ENCODE data around the gene BTBD7. TPM values are rescaled to one million over a fixed set of nuclear protein-coding genes. Genes with fewer than 3 reads are reported as not detected.
A peak's percentile ranks its signal among the peaks of the same experiment; 100 is the strongest.
"Not testable (repeated sequence)": the region's sequence is repeated elsewhere in the genome, so short reads cannot be mapped to it uniquely, and the experiment has no call there.

BTBD7 gene, protein sequence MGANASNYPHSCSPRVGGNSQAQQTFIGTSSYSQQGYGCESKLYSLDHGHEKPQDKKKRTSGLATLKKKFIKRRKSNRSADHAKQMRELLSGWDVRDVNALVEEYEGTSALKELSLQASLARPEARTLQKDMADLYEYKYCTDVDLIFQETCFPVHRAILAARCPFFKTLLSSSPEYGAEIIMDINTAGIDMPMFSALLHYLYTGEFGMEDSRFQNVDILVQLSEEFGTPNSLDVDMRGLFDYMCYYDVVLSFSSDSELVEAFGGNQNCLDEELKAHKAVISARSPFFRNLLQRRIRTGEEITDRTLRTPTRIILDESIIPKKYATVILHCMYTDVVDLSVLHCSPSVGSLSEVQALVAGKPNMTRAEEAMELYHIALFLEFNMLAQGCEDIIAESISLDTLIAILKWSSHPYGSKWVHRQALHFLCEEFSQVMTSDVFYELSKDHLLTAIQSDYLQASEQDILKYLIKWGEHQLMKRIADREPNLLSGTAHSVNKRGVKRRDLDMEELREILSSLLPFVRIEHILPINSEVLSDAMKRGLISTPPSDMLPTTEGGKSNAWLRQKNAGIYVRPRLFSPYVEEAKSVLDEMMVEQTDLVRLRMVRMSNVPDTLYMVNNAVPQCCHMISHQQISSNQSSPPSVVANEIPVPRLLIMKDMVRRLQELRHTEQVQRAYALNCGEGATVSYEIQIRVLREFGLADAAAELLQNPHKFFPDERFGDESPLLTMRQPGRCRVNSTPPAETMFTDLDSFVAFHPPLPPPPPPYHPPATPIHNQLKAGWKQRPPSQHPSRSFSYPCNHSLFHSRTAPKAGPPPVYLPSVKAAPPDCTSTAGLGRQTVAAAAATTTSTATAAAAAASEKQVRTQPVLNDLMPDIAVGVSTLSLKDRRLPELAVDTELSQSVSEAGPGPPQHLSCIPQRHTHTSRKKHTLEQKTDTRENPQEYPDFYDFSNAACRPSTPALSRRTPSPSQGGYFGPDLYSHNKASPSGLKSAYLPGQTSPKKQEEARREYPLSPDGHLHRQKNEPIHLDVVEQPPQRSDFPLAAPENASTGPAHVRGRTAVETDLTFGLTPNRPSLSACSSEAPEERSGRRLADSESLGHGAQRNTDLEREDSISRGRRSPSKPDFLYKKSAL
- 10 to 100 TPM; 25.2 to 25.7 TPM for total RNA-seq
- 9.6 TPM for polyA plus RNA-seq

DNA sequence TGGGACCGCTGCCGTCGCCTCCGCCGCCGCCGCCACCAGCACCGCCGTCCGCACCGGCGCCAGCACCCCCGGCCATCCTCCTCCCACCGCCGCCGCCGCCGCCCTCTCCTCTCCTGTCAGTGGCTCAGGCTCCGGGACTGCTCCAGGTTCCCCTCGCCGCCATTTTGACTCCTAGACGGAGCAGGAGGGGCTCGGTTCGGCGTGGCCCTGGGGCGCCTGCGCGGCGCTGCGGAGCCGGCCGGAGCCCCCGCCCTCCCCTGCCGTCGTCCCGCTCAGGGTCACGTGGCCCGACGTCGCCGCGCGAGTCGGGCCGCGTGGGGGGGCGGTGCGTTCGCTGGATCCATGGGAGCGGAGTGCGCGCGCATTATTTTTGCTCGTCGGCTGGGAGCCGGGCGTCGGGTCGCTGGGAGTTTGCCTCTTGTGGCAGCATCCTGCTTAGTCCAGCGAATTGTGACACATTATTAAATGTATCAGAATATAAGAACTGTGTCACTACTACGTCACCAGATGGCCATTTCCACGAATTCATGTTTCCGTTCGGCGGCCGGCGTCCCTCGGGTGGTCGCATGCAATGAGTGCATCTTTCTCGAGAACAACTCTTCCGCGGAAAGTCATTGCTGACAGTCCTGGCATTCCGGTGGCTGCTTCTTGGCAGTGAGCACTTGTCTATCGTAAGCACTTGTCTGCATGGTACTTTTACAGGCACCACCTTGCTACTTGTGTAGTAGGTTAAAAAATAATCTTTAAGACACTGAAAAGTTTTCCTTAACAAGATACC, at the start of gene BTBD7:
TSS of gene BTBD7 (minus strand) at position 184 of the 778 bp plus-strand sequence. CDS start 36,985 bp downstream, outside the sequence.
- Histone ChIP-seq H3K36me3 (ENCODE audit: insufficient read depth, low read length) (no peaks in the 10 kb centered on the region), H3K9me3 (ENCODE audit: low read length) (no peaks in the 10 kb centered on the region), H3K27me3 (ENCODE audit: insufficient read depth, low read length, poor library complexity, severe bottlenecking) (no peaks in the 10 kb centered on the region), H3K4me3 (ENCODE audit: low read length) (peak within 1 kb of the TSS; percentile 77), H3K4me1 (ENCODE audit: insufficient read depth, low read length) (peaks cover 29% of the 10 kb centered on the region), H3K27ac (ENCODE audit: low read depth, low read length) (peak within 1 kb of the TSS; percentile 85)
- Mint-ChIP-seq H3K9me3 (no peaks in the 10 kb centered on the region), H3K36me3 (peaks cover 0 to 10% (median 0%) of the 10 kb centered on the region in 3 donors), H3K4me3 (peak within 1 kb of the TSS; percentile 92 to 97 (median 94)), H3K4me1 (peaks cover 41 to 54% (median 52%) of the 10 kb centered on the region in 3 donors), H3K27me3 (peaks cover 0 to 6% of the 10 kb centered on the region in 2 donors), H3K27ac (peak within 1 kb of the TSS; percentile 93 to 99 (median 95))
- CTCF ChIA-PET, result interaction anchor here (0.8 kb wide), 1 partner anchor 16 kb away, joined by 3 read pairs; no protein-coding TSS in a partner anchor
- peak; percentile 94 to 95 (median 94) for DNase-seq
- POLR2A ChIA-PET, result no interaction called here

- Histone ChIP-seq H3K9me3 (ENCODE audit: low read length) (no peaks in the 10 kb centered on the region), H3K36me3 (ENCODE audit: insufficient read depth, low read length) (no peaks in the 10 kb centered on the region), H3K4me1 (ENCODE audit: insufficient read depth, low read length) (no peaks in the 10 kb centered on the region), H3K27me3 (ENCODE audit: insufficient read depth, low read length, poor library complexity, severe bottlenecking) (no peaks in the 10 kb centered on the region), H3K27ac (ENCODE audit: low read depth, low read length) (no peak overlapping the region), H3K4me3 (ENCODE audit: low read length) (no peak overlapping the region)
- Mint-ChIP-seq H3K27me3 (peaks cover 14 to 42% of the 10 kb centered on the region in 2 donors), H3K4me1 (no peaks in the 10 kb centered on the region), H3K4me3 (no peak overlapping the region), H3K36me3 (no peaks in the 10 kb centered on the region), H3K9me3 (peaks cover 0 to 4% (median 0%) of the 10 kb centered on the region in 5 donors), H3K27ac (no peak overlapping the region)
- CTCF ChIA-PET, result no interaction called here
- no peak for DNase-seq
- POLR2A ChIA-PET, result no interaction called here
Measured at GRCh38 chr14:93381644-93382043, 48.8 kb upstream of the BTBD7 start.

DNA sequence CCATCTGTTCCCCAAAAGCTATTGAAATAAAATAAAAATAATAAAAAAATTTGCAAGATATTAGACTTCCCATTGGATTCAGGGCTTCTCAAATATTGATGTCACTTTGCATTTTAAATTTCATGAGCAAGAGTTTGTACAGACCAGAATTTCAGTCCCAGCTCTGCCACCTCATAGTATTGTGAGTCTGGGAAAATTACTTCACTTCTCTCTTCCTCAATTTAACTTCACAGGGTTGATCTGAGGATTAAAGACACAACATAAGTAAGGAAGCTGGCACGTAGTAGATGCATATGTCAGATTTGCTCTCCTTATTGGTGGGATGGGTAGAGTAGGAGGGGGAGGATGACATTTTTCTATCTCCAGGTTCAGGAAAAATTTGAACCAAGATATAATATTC, 47.0 kb upstream of the BTBD7 start:
- H3K27me3 Mint-ChIP-seq, result peaks cover 10 to 35% of the 10 kb centered on the region in 2 donors
- H3K36me3 Mint-ChIP-seq, result no peaks in the 10 kb centered on the region
- Histone ChIP-seq H3K9me3 (ENCODE audit: low read length) (no peaks in the 10 kb centered on the region), H3K27me3 (ENCODE audit: insufficient read depth, low read length, poor library complexity, severe bottlenecking) (no peaks in the 10 kb centered on the region), H3K4me1 (ENCODE audit: insufficient read depth, low read length) (no peaks in the 10 kb centered on the region), H3K4me3 (ENCODE audit: low read length) (no peak overlapping the region), H3K36me3 (ENCODE audit: insufficient read depth, low read length) (no peaks in the 10 kb centered on the region), H3K27ac (ENCODE audit: low read depth, low read length) (no peak overlapping the region)
- H3K4me1 Mint-ChIP-seq, result no peaks in the 10 kb centered on the region
- H3K27ac Mint-ChIP-seq, result no peak overlapping the region
- peaks cover 0 to 4% (median 0%) of the 10 kb centered on the region in 5 donors for H3K9me3 Mint-ChIP-seq
- no peak for DNase-seq
- H3K4me3 Mint-ChIP-seq, result no peak overlapping the region
- ChIA-PET CTCF (no interaction called here), POLR2A (no interaction called here)

DNA sequence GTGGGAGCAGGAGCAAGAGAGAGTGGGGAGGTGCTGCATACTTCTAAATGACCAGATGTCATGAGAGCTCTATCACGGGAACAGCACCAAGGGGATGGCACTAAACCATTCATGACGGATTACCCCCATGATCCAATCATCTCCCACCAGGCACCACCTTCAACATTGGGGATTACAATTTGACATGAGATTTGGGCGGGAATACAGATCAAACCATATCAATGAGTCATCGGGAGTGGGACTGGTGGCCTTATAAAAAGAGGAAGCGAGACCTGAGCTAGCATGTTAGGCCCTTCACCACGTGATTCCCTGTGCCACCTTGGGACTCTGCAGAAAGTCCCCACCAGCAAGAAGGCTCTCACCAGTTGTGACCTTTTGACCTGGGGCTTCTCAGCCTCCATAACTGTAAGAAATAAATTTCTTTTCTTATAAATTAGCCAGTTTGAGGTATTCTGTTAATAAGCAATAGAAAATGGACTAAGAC, 42.9 kb upstream of the BTBD7 start:
- peaks cover 0 to 7% (median 0%) of the 10 kb centered on the region in 5 donors for H3K9me3 Mint-ChIP-seq
- H3K4me1 ChIP-seq (ENCODE audit: insufficient read depth, low read length), result no peaks in the 10 kb centered on the region
- no peak overlapping the region for H3K4me3 ChIP-seq (ENCODE audit: low read length)
- no peaks in the 10 kb centered on the region for H3K9me3 ChIP-seq (ENCODE audit: low read length)
- POLR2A ChIA-PET, result no interaction called here
- no peak overlapping the region for H3K27ac Mint-ChIP-seq
- no peaks in the 10 kb centered on the region for H3K27me3 ChIP-seq (ENCODE audit: insufficient read depth, low read length, poor library complexity, severe bottlenecking)
- no peaks in the 10 kb centered on the region for H3K36me3 Mint-ChIP-seq
- no peak overlapping the region for H3K4me3 Mint-ChIP-seq
- CTCF ChIA-PET, result no interaction called here
- H3K27ac ChIP-seq (ENCODE audit: low read depth, low read length), result no peak overlapping the region
- H3K4me1 Mint-ChIP-seq, result no peaks in the 10 kb centered on the region
- DNase-seq, result no peak
- H3K27me3 Mint-ChIP-seq, result peaks cover 21 to 33% of the 10 kb centered on the region in 2 donors
- no peaks in the 10 kb centered on the region for H3K36me3 ChIP-seq (ENCODE audit: insufficient read depth, low read length)

GRCh38 chr14:93369713-93370266, 37.0 kb upstream of the BTBD7 start:
- H3K9me3 ChIP-seq (ENCODE audit: low read length), result no peaks in the 10 kb centered on the region
- H3K27ac Mint-ChIP-seq, result no peak overlapping the region
- peaks cover 12 to 38% of the 10 kb centered on the region in 2 donors for H3K27me3 Mint-ChIP-seq
- no peak overlapping the region for H3K4me3 ChIP-seq (ENCODE audit: low read length)
- ChIA-PET CTCF (no interaction called here), POLR2A (no interaction called here)
- H3K4me1 ChIP-seq (ENCODE audit: insufficient read depth, low read length), result no peaks in the 10 kb centered on the region
- no peak for DNase-seq
- no peak overlapping the region for H3K27ac ChIP-seq (ENCODE audit: low read depth, low read length)
- H3K9me3 Mint-ChIP-seq, result peaks cover 0 to 7% (median 0%) of the 10 kb centered on the region in 5 donors
- H3K36me3 Mint-ChIP-seq, result no peaks in the 10 kb centered on the region
- H3K4me1 Mint-ChIP-seq, result no peaks in the 10 kb centered on the region
- no peaks in the 10 kb centered on the region for H3K36me3 ChIP-seq (ENCODE audit: insufficient read depth, low read length)
- H3K27me3 ChIP-seq (ENCODE audit: insufficient read depth, low read length, poor library complexity, severe bottlenecking), result no peaks in the 10 kb centered on the region
- no peak overlapping the region for H3K4me3 Mint-ChIP-seq

DNA sequence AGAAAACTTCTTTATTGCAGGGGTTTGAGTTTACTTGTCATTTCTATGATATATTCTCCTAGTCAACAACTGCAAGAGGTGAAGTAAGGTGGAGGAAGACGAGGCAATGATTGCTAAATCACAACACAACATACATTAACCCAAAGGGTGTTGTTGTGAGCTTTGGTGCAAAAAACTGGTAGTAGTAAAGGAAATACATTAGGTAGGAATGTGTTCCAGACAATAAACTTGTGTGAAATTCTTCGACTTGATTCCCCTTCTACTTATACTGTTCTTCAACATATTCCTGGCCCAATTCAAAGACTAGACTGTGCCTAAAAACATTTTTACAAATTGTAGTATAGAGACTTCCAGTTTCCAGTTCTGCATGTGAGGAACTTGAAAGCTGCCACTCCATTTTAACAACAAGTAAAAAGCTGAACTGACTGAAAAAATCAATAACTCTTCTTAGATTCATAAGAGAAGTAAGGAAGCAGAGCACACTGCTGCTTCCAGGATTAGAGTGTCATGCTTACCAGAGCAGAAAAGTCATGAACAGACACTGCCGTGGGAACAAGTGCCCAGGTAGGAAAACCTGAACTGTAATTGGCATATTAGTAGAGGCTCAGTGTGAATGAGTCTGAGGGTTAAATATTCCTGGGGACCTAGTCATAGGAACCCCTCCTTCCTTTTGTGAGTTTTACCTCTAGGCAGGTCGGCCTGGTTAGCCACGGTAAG, 36.3 kb upstream of the BTBD7 start:
- H3K36me3 ChIP-seq (ENCODE audit: insufficient read depth, low read length), result no peaks in the 10 kb centered on the region
- peaks cover 10 to 45% of the 10 kb centered on the region in 2 donors for H3K27me3 Mint-ChIP-seq
- POLR2A ChIA-PET, result no interaction called here
- H3K36me3 Mint-ChIP-seq, result peaks cover 0 to under 1% (median 0%) of the 10 kb centered on the region in 3 donors
- H3K27ac Mint-ChIP-seq, result no peak overlapping the region
- H3K4me3 ChIP-seq (ENCODE audit: low read length), result no peak overlapping the region
- no peaks in the 10 kb centered on the region for H3K4me1 ChIP-seq (ENCODE audit: insufficient read depth, low read length)
- H3K4me1 Mint-ChIP-seq, result no peaks in the 10 kb centered on the region
- CTCF ChIA-PET, result no interaction called here
- peaks cover 0 to 7% (median 0%) of the 10 kb centered on the region in 5 donors for H3K9me3 Mint-ChIP-seq
- no peak overlapping the region for H3K4me3 Mint-ChIP-seq
- H3K27ac ChIP-seq (ENCODE audit: low read depth, low read length), result no peak overlapping the region
- no peaks in the 10 kb centered on the region for H3K9me3 ChIP-seq (ENCODE audit: low read length)
- DNase-seq, result no peak
- no peaks in the 10 kb centered on the region for H3K27me3 ChIP-seq (ENCODE audit: insufficient read depth, low read length, poor library complexity, severe bottlenecking)

DNA sequence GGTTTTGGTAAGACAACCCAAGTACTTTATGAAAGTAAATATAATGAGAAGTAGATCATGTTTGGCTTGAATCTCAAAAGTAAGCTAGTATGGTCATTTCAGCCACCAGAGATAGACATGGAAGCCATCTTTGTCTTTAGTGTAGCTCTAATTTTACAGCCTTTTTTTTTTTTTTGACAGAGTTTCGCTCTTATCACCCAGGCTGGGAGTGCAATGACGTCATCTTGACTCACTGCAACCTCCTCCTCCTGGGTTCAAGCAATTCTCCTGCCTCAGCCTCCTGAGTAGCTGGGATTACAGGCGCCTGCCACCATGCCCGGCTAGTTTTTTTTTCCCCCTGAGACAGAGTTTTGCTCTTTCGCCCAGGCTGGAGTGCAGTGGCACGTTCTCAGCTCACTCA, 22.0 kb upstream of the BTBD7 start:
- H3K27me3 Mint-ChIP-seq, result peaks cover 6 to 24% of the 10 kb centered on the region in 2 donors
- DNase-seq; CTCF ChIA-PET; H3K27me3 ChIP-seq (ENCODE audit: insufficient read depth, low read length, poor library complexity, severe bottlenecking); H3K9me3 ChIP-seq (ENCODE audit: low read length); H3K36me3 Mint-ChIP-seq; H3K4me1 Mint-ChIP-seq; H3K4me3 Mint-ChIP-seq; H3K4me1 ChIP-seq (ENCODE audit: insufficient read depth, low read length); H3K27ac Mint-ChIP-seq; H3K27ac ChIP-seq (ENCODE audit: low read depth, low read length); H3K36me3 ChIP-seq (ENCODE audit: insufficient read depth, low read length); H3K9me3 Mint-ChIP-seq; POLR2A ChIA-PET; H3K4me3 ChIP-seq (ENCODE audit: low read length): not testable (repeated sequence)

Measured in CD8-positive, alpha-beta memory T cell (primary cell).